IPS-18c (cell line): ENCODE results near the gene SCO1.
A peak's percentile ranks its signal among the peaks of the same experiment; 100 is the strongest.
"Not testable (repeated sequence)": the region's sequence is repeated elsewhere in the genome, so short reads cannot be mapped to it uniquely, and the experiment has no call there.

ENCODE experiments used
- H3K4me3 ChIP-seq: 2 replicates; pipeline ENCODE4 v1.7.0; 2013; ENCODE audit warnings: low read depth, mild to moderate bottlenecking, low read length, moderate library complexity; ENCODE audit not compliant: insufficient read depth
- H3K9me3 ChIP-seq: one replicate; pipeline ENCODE4 v1.6.1; 2013; ENCODE audit warnings: mild to moderate bottlenecking, low read length, moderate library complexity; ENCODE audit not compliant: control insufficient read depth, insufficient read depth

Gene SCO1

DNA sequence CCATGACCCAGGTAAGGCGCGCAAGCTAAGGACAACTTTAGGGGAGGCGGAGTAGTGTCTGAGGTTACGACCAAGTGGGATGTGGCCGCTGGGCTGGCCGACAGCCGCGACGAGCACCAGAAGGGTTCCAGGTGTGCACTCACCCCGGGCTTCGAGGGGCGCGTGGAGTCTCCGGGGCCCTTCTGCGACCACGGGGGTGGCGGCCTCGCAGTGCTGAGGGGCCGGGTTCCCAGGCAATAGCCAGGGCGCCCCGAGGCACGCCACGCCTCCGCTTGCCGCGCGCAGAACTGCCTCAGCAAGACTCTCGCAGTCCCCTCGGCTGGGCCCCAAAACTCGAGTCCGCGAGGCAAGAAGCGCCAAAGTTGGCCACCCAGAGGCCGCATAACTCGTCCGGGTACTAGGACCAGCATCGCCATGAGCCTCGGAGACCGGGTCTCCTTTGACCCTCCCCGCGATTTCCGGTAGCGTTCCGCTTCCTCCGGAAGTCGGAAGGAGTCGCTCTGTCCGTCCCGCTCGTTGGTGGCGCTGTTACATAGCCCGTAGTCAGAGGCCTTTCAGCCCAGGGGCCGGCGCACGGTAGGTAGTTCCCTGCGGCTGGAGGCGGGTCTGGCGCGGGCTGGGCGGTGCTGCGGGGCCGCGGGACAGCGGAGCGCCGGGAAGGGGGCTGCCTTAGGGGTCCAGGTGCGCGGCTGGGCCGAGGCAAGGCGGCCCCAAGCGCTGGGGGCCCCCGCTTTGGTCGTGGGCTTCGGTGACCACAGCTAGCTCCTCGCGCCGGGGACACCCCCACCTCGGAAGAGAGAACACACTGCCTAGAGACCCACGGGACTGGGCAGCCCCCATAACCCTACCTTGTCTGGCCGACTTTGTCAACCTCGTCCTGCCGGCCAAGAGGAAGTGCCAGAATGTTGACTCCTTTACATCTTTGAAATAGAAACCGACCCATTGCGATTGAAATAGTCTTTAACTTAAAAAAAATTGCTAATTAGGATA, at the start of gene SCO1, which contains the start of gene ADPRM:
Gene SCO1 (minus strand): TSS at position 442 of the 990 bp plus-strand sequence. CDS start 26 bp downstream, at position 416.
Gene ADPRM (plus strand): TSS at position 503 of the 990 bp plus-strand sequence. CDS start 7,333 bp downstream, outside the sequence.
- Histone ChIP-seq H3K4me3 (peak within 1 kb of the TSS; percentile 80), H3K9me3 (no peaks in the 10 kb centered on the region)

DNA sequence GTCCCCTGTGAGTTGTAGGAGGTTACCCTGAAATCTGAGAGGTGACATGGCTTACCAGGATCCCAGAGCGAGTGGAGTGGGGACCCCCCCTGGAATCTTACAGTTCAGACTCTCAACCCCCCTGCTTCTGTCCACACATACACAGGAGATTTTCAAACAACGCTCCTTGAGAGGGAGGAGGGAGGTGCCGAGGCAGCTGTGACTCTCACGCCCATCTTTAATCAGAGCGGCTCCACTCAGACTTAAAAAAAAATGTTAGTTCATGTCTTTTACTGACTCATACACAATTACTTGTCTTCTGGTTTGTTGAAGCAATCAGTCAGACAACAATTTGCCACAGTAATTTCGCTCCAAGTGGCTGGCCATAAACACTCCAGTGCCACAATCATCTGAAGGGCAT, 47.9 kb upstream of the SCO1 start:
- Histone ChIP-seq H3K4me3 (no peak overlapping the region), H3K9me3 (no peaks in the 10 kb centered on the region)

DNA sequence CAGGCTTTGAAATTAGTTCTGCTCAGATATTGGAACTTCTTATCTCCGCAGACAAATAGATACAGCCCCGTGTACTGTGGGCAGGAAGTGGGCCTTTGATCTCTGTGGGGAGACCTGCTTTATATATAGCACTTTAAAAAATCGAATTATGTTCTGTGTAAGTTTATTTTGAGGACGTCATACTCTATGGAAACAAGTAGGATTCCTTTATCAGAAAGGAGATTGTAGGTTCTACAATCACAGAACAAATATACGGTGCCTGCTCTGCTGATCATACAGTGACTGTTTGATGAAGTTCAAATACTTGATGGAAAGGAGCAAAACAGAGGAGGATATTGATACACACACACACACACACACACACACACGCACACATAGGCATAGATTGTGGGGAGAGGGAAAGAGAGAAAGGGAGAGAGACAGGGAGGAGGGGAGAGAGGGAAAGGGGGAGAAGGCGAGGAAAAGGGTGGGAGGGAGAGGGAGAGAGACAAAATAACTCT, 47.2 kb upstream of the SCO1 start:
- Histone ChIP-seq H3K9me3 (no peaks in the 10 kb centered on the region), H3K4me3 (no peak overlapping the region)

- no peak overlapping the region for H3K4me3 ChIP-seq
Observed at GRCh38 chr17:10743316-10744009, 46.1 kb upstream of the SCO1 start.

GRCh38 chr17:10742431-10742830, 45.1 kb upstream of the SCO1 start:
- Histone ChIP-seq H3K9me3 (no peaks in the 10 kb centered on the region), H3K4me3 (no peak overlapping the region)

More at GRCh38 chr17:10743316-10744009, 46.1 kb upstream of the SCO1 start:
- H3K9me3 ChIP-seq: no peaks in the 10 kb centered on the region

DNA sequence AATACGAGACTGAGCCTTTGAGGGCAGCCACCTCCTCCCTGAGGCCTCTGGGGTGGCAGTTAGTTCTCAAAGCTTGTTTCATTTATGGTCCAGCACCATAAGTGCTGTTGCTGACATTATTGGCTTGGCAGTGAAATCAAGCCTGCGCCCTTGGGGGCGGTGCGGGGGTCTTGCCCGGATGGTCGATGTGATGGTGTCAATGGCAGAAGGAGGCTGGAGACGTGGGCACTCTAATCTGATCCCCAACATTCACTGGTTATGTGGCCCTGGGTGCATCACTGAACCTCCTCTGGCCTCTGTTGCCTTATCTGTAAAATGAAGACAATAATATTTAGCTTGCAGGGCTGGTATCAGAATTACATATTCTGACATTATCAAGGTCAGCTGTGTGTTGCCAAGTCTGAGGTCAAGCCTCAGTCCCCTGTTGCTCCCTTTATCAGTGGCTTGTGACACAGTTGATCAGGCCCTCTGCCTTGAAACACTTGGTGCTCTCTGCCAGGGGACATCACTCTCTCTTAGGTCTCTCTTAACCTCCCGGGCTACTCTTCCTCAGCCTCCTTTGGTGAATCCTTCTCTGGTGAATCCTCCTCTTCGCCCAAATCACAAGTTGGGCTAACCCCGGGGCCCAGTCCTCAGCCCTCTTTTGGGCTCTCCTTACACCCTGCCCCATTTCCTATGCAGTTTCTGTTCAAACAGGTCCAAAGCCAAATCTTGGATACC, 44.2 kb upstream of the SCO1 start:
- H3K4me3 ChIP-seq: no peak overlapping the region
- no peaks in the 10 kb centered on the region for H3K9me3 ChIP-seq

- no peaks in the 10 kb centered on the region for H3K9me3 ChIP-seq
Observed at GRCh38 chr17:10739386-10739785, 42.1 kb upstream of the SCO1 start.

DNA sequence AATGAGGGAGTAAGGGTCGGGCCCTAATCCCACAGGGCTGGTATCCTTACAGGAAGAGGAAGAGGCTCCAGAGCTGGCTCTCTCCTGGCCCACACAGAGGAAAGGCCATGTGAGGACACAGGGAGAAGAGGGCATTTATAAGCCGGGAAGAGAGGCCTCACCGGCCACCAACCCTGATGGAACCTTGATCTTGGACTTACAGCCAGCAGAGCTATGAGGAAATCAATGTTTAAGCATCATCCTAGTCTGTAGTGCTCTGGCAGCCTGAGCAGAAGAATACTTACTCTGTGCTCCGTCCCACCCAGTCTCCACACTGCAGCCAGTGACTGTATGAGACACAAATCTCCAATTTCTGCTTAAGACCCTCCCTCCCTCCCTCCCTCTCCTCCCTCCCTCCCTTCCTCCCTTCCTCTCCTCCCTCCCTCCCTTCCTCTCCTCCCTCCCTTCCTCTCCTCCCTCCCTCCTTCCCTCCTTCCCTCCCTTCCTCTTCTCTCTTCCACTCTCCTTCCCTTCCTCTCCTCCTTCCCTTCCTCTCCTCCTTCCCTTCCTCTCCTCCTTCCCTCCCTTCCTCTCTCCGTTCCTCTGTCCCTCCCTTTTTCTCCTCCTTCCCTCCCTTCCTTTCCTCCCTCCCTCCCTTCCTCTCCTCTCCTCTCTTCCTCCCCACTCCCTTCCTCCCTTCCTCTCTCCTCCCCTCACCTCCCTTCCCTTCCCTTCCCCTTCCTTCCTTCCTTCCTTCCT, 41.4 kb upstream of the SCO1 start:
- no peaks in the 10 kb centered on the region for H3K9me3 ChIP-seq

More at GRCh38 chr17:10739386-10739785, 42.1 kb upstream of the SCO1 start:
- H3K4me3 ChIP-seq: no peak overlapping the region

GRCh38 chr17:10737736-10738135, 40.4 kb upstream of the SCO1 start:
- H3K9me3 ChIP-seq: no peaks in the 10 kb centered on the region
- H3K4me3 ChIP-seq: no peak overlapping the region

More for the DNA sequence above, 41.4 kb upstream of the SCO1 start:
- no peak overlapping the region for H3K4me3 ChIP-seq

DNA sequence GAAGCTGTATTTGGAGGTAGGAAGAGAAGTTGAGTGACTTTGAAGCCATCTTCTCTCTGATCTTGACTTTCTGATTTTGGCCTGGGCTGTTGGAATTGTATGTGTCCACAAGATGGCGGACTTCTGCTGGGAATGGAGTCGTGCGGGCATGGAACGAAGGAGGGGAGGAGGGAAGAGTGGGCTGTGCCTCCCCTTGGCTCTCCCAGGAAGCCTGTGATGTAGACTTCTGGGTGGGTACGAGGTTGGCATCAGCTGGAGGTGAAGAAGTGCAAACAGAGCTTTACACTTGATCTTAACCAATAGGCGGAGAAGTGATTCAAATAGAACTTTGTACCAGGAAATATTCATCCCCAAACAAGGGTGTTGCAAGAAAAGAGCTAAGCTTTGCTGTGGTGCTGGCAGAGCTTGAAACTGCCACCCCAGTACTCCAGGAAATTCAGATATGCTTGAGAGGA, 39.9 kb upstream of the SCO1 start:
- H3K9me3 ChIP-seq: no peaks in the 10 kb centered on the region
- H3K4me3 ChIP-seq: no peak overlapping the region

DNA sequence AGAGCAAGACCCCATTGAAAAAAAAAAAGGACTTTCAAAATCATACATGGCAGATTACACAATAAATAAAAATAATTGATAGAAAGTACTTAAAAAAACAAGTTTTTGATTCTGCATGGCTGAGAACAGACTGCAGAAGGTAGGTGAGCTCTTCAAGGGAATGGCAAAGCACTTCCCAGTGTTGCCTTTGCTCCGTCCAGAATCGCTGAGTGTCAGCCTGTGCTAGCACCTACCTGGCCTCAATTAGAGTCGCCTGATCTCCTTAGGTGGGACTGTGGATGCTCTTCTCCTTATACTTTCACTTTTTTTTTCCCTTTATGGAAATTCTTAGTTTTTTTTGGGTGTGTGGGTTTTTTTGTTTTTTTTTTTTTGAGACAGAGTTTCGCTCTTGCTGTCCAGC, 38.5 kb upstream of the SCO1 start:
- H3K4me3 ChIP-seq: no peak overlapping the region
- no peaks in the 10 kb centered on the region for H3K9me3 ChIP-seq

DNA sequence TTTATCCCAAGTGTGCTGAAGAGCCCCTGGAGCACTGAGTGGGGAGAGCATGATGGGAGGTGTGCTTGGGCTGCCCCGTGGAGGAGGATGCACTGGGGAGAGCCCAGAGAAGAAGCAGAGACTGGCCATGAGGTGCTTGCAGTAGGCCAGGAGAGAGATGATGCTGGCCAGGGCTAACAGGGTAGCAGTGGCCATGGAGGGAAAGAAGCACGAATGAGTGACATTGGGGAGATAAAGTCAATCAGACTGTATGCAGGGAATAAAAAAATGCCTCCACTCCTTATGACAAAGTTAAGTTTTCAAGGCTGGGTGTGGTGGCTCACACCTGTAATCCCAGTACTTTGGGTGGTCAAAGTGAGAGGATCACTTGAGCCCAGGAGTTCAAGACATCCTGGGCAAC, 37.9 kb upstream of the SCO1 start:
- Histone ChIP-seq H3K4me3 (no peak overlapping the region), H3K9me3 (no peaks in the 10 kb centered on the region)

DNA sequence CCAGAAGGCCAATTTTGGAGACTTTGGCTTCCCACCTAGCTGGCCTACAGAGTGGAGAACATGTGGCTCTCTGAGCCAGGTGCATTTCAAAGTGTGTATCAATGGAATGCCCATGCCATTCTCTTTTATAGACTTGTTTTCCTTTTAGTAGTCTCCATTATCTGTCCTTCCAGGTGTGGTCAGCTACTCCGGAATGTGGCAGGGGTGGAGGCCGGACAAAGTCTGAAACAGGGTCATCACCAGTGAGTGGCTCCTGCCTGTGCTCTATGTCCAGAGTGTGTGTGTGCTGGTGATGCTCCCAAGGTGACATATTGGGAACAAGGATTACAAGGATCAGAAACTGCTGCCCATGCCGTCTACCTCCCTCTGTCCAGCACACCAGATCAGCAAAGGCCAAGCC, 36.3 kb upstream of the SCO1 start:
- H3K4me3 ChIP-seq: no peak overlapping the region
- no peaks in the 10 kb centered on the region for H3K9me3 ChIP-seq

- not testable (repeated sequence) for H3K4me3 ChIP-seq, H3K9me3 ChIP-seq
Observed at GRCh38 chr17:10732121-10732520, 34.8 kb upstream of the SCO1 start.

DNA sequence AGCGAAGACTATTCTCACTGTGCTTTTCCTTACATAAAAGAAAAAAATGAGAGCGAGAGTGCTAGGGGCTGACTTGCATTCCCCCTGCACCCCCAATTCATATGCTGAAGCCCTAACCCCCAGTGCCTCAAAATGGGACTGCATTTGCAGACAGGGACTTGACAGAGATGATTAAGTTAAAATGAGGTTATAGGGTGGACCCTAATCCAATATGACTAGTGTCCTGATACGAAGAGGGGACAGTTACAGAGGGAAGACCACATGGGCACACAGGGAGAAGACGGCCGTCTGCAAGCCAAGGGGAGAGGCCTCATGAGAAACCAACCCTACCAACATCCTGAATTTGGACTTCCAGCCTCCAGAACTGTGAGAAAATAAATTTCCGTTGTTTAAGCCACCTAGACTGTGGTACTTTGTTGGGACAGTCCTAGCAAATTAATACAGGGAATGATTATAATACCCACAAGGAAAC, 34.1 kb upstream of the SCO1 start:
- Histone ChIP-seq H3K9me3 (no peaks in the 10 kb centered on the region), H3K4me3 (no peak overlapping the region; the same call in 1 of the 2 replicates)

DNA sequence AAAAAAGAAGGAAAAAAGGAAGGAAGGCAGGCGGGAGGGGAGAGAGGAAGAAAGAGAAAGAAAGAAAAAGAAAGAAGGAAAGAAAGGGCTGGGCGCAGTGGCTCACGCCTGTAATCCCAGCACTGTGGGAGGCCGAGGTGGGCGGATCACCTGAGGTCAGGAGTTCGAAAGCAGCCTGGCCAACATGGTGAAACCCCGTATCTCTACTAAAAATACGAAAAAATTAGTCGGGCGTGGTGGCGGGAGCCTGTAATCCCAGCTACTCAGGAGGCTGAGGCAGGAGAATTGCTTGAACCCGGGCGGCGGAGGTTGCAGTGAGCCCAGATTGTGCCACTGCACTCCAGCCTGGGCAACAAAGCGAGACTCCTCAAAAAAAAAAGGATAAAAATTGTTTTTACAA, 32.9 kb upstream of the SCO1 start:
- peak overlapping the region; percentile 74 for H3K4me3 ChIP-seq
- H3K9me3 ChIP-seq: not testable (repeated sequence)
